GM12873 (cell line): Measurements from ENCODE around the gene FAM47C.

ENCODE experiments used
- TF ChIP-seq, protein P1 (sequence below): IDR thresholded peaks from 2 replicates; pipeline ENCODE4 v1.5.1; 2012; ENCODE audit warnings: low read depth, mild to moderate bottlenecking, moderate library complexity, low read length, control low read depth; ENCODE audit not compliant: insufficient read depth; ENCODE audit errors: missing control alignments

Gene FAM47C

DNA sequence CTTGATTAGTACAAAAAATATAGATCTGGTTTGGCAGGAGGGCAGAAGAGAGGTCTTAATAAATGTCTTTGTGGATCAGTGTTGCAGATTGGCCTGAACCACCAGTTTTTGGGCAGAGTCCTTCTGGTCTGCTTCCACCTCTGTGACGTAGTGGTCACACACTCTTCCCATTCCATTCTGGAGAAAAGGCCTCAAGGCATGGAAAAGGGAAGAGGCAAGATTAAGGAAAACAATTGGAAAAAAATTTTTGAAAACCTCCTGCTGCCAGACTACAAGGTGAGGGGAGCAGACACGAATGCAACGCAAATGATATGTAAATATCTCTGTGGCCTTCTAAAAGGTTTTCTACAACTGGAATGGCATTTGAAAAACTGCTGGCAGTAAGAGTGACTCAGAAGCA, 24.3 kb upstream of the FAM47C start:
- TF ChIP-seq, protein P1, sequence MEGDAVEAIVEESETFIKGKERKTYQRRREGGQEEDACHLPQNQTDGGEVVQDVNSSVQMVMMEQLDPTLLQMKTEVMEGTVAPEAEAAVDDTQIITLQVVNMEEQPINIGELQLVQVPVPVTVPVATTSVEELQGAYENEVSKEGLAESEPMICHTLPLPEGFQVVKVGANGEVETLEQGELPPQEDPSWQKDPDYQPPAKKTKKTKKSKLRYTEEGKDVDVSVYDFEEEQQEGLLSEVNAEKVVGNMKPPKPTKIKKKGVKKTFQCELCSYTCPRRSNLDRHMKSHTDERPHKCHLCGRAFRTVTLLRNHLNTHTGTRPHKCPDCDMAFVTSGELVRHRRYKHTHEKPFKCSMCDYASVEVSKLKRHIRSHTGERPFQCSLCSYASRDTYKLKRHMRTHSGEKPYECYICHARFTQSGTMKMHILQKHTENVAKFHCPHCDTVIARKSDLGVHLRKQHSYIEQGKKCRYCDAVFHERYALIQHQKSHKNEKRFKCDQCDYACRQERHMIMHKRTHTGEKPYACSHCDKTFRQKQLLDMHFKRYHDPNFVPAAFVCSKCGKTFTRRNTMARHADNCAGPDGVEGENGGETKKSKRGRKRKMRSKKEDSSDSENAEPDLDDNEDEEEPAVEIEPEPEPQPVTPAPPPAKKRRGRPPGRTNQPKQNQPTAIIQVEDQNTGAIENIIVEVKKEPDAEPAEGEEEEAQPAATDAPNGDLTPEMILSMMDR: no peak

DNA sequence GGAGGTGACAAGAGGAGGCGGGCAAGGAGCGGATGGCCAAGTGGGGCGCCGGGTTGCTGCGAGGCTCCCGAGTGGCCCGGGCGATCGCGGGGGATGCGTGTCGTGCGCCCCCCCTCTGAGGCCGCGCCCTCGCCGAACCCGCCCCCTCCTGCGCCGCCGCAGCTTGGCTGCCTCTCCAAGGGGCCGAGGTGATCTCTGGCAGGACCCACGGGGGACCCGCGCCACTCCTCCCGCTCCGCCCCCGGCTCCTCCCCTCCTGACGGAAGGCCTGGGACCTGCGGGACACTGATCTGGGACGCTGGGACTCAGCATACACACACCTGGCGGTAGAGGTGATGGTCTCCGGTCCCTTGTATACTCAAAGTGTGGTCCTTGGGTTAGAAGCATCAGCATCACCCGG, 21.9 kb upstream of the FAM47C start:
- TF ChIP-seq, protein P1: no peak

DNA sequence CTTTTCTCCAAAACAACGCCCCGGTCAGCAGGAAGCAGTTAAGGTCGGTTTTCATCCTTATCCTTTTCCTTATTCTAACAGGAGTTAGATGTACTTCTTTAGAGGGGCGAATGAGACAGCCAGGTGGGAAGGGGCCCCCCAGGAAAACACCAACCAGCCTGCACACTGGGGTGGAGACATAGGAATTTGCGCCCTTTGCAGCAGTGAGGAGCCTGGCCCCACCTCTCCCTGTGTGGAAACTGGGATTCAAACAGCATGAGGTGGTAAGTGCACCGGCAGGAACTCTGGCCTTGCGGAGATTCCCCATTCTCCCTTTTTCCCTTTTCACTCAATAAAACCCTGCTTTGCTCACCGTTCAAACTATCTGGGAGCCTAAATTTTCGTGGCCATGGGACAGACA, 8.0 kb upstream of the FAM47C start:
- TF ChIP-seq, protein P1: no peak

DNA sequence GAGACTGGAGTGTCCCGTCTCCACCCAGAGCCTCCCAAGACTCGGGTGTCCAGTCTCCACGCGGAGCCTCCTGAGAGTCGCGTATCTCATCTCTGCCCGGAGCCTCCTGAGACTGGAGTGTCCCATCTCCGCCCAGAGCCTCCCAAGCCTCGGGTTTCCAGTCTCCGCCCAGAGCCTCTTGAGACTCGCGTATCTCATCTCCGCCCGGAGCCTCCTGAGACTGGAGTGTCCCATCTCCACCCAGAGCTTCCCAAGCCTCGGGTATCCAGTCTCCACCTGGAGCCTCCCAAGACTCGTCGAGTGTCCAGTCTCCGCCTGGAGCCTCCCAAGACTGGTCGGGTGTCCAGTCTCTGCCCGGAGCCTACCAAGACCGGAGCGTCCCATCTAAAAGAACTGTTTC, 2.3 kb downstream of the FAM47C start:
- TF ChIP-seq, protein P1: no peak

DNA sequence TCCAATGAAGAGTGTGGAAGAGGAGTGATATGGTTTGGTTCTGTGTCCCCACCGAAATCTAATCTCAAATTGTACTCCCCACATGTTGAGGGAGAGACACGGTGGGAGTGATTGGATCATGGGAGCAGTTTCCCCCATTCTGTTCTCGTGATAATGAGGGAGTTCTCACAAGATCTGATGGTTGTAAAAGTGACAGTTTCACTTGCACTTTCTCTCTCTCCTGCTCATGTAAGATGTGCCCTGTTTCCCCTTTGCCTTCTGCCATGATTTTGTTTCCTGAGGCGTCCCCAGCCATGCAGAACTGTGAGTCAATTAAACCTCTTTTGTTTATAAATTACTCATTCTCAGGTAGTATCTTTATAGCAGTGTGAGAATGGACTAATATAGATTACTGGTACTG, 39.6 kb downstream of the FAM47C start:
- TF ChIP-seq, protein P1: no peak

DNA sequence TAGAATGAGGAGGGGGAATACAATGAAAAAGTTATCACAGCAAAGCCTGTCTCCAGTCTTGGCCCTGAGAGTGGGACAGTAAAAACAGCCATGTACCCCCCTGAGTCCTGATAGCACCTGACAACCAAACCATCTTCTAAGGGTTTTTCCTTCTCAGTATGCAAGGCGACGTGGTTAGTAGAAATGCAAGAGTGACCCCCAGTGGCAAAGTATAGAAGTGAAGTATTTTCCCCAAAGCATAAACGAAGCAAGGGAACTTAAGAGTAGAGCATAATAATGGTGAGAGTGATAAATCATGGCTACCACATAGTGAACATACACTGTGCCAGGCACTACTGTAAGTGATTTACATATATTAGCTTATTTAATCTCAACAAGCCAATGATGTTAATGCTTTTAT, 52.8 kb downstream of the FAM47C start:
- TF ChIP-seq, protein P1: peak; percentile 64
